ENCODE data around the gene MYMK.

GRCh38 chr9:133534346-133535291, 9.9 kb upstream of the MYMK start, which contains the start of gene ADAMTSL2:
- TF ChIP-seq CTCF (IDR thresholded peaks at IDR 0.05) (no peak), POLR2A (IDR thresholded peaks at IDR 0.05) (no peak)
